Putamen (tissue), 1 donor: ENCODE results near the gene KCNJ12.

Source experiments
- DNase-seq: peaks from one replicate; pipeline ENCODE4 v3.0.0-alpha.2; 2016; ENCODE audit warnings: low spot score

Gene KCNJ12

DNA sequence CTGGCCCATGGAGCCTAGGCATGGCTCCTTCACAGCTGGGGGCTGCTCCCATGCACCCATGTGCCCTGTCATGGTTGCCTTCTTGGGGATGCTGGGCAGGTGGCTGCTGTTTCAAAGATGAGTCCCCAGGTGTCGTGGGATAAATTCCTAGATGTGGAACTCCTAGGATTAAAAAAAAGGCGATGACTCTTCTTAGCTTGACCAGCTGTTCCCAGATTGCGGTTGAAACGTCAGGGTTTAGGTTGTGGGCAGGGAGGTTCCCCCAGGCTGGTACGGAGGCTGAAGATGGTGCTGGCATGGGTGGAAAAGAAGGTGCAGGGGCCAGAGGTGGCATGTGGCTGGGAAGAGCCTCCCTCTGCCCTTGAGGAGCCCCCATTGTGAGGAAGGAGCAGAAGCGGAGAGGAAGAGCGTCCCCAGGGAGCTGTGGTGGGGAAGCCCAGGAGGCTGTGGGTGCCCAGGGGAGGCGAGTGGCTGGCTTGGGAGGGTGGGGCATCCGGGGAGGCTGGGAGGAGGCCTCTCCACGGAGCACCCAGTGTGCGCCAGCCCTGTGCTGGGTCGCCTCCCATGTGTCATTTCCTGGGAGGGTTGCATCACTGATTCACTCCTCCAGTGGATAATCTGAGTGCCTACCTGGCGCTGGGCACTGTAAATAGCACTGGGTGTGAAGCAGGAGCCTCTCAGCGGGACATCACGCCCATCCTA lies 7.5 kb upstream of the KCNJ12 start:
- DNase-seq: no peak

DNA sequence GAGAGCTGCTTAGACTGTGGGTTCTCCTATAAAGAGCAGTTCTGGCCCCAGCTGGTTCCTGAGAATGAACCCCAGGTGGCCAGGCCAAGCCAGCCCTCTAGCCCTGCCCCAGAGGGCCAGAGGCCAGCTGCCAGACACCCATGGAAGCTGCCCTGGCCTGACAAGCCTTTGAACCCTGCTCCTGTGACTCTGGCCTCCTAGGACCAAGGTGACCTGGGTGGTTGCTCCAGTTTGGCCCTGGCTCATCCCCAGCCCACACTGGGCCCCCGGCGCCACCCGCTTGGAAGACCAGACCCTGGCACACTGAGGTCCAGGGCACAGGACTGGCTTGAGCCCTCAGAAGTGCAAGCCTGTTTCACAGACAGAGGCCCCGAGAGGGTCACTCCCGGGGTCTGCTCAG lies 6.8 kb upstream of the KCNJ12 start:
- DNase-seq: no peak

DNA sequence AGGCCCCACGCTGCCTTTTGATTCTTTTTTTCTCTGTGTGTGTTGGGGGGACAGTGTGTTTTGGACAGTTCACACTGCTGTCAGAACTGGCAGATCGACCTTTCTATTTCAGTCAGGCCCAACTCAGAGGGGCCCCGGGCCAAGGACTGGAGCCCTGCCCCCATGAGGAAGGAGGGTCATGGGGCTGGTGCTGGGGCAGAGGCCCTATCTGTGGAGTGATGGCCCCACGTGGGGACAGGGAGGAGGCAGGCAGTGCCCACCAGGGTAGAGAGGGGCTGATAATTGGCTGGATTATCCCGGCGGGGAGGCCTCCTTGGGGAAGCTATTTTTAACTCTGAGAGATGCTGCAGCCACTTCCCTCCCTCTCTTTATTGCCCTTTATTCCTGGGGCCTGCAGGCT lies 5.7 kb upstream of the KCNJ12 start:
- no peak for DNase-seq

DNA sequence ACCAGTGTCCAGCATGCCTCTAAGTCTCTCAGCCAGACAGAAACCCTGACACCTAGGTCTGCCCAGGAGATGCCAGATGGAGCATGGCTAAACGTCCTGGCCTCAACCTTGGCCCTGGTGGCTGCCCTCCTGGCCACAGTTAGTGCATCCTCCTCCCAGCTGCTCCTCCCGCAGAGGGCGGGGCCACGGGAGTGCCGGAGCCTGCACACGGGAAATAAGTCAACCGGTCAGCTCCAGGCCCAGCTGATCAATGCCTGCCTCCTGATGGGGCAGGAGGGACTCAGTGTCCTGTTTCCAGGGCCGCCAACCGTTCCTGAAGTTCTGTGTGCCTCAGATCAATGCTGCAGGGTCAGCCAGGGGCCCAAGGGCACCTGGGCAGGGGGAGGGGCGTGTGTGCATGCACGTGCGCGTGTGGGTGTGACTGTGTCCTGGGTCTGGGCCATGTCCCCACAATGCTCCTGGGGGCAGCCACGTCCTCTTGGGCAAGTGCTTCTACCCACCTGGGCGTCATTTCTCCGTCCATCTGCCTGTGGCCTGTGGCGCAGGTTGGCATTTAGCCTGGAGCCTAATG lies 4.6 kb upstream of the KCNJ12 start:
- DNase-seq: no peak

DNA sequence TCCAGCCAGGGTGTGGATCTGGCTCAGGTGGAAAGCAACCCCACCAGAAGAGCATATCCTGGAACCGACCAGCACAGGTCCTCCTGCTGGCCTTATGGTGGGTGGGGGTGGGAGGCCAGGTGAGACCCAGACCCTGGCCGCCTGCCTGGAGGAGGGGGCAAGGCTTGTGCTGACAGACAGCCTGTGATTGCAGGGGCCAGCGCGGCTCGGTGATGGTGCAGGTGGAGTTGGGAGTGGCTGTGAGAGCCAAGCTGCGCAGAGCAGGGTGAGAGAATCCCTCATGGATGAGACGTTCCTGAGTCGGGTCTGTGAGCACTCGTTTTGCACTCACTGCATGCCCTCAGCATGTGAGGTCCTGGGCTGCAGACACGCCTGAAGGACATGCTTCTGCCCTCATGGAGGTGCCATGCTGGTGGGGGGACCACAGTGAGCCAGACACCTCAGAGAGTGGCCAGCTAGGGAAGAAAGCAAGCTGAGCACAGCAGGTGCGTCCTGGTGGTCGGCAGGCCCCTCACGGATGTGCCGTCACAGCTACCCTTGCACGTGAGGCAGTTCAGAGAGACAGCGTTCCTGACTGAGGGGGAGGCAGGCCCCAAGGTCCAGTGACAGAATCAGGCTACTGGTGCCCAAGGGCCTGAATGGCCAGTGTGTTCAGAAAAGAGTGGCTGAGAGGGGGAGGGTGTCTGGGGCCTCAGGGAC lies 3.8 kb upstream of the KCNJ12 start:
- DNase-seq: no peak

DNA sequence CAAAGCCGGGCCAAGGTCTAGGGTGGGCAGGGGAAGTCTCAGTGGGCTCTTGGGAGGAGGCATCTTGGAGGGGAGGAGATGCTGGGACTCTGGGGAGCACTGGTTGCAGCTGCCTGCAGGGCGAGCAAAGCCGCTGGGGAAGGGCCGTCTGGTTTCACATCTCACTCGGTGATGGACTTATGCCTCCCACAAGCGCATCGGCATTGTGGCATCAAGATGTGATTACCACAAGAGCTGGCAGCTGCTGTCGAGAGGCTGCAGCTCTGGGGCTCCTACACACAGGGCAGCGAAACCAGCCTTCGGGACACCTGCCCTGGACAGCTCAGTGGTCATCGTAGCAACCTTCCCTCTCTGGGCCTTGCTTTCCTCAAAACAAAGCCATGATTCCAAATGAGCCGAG lies 3.1 kb upstream of the KCNJ12 start:
- DNase-seq: no peak

DNA sequence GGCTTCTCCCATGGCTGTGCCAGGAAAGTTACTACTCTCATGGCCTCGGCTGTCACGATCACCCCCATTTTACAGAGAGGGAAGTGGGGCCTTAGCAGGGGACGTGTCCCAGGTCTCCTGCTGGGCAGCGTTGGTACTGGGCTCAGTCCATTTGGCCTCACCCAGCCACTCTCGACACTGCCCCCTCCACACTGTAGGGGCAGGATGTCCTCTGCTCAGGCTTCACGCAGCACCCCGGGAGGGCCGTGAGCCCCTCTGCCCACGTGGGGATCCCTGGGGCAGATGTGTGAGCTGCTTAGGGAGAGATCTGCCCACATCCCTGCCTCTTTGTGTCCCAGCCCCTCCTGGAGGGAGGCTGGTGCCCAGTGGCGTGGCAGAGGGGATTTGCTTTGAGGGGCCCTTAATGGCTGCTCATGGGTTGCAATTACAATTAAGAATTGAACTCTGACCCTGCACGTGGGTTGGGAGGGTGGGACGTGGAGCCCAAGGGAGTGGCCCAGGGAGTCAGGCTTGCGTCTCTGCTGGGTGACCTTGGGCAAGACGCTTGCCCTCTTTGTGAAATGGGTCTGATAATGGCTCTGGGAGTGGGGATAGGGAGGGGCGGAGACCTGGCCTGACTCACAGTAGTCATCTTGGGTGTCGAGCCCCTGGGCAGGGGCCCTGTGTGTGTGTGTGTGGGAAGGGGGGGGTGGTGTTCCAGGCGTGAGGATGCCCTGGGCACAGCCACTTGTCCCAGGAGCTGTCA lies 2.3 kb upstream of the KCNJ12 start:
- no peak for DNase-seq

DNA sequence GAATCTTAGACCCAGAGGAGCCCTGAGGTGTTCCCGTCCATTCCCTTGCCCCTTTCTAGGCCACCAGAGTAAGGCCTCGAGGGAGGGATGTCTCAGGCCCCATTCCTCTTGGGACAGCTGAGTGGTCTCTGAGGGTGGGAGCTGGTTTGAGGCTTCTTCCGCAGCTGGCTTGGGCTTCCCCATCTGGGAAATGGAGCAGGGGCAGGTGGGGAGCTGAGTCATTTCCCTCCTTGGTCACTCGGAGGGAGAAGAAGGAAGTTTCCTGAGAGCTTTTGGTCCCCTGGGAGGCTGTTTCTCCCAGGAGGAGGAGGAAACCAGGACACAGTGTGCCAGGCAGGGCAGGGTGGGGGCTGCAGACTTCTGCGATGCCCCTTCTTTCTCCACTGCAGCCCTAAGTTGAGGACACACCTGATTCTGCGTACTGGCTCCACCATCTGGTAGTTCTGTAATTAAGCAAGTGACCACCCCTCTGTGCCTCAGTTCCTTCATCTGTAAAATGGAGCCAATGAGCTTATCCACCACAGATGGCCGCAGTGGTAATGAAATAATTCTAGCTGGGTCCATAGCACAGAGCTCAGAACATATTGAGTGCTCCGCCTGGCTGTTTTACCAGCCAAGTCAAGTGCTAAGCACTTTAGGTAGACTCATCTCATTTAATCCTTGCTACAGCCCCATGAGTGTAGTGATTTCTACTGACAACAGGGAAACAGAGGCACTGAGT lies 1.6 kb upstream of the KCNJ12 start:
- DNase-seq: no peak

DNA sequence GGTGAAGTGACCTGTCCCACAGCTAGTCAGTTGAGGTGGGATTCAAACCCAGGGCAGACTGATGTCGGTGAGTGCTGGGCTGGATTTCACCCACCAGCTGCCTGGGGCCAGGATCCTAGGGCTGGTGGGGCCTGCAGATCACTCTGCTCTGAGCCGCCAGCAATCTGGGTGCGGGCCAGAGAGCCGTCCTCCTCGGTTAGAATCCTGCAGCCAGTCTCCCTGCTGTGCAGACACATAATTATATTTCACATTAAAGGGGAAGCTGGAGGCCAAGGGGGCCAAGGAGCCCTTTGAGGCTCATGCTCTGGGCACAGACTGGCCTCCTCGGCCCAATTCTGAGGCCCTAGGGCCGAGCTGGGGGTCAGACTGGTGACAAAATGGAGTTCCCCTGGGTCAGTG lies 996 bp upstream of the KCNJ12 start:
- no peak for DNase-seq

DNA sequence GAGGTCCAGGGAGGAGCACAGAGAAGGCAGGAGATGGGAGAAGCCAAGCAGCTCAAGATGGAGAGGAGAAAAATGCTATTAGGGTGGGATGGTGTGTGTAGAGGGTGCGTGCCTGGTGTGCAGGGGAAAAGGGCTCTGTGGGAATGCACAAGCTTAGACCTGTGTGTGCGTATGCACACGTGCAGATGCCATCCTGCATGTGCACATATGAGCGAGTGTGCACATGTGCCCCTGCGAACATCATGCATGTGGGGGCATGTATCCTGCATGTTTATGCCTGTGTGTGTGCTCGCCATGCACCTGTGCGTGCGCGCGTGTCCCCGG lies 438 bp upstream of the KCNJ12 start:
- no peak for DNase-seq

DNA sequence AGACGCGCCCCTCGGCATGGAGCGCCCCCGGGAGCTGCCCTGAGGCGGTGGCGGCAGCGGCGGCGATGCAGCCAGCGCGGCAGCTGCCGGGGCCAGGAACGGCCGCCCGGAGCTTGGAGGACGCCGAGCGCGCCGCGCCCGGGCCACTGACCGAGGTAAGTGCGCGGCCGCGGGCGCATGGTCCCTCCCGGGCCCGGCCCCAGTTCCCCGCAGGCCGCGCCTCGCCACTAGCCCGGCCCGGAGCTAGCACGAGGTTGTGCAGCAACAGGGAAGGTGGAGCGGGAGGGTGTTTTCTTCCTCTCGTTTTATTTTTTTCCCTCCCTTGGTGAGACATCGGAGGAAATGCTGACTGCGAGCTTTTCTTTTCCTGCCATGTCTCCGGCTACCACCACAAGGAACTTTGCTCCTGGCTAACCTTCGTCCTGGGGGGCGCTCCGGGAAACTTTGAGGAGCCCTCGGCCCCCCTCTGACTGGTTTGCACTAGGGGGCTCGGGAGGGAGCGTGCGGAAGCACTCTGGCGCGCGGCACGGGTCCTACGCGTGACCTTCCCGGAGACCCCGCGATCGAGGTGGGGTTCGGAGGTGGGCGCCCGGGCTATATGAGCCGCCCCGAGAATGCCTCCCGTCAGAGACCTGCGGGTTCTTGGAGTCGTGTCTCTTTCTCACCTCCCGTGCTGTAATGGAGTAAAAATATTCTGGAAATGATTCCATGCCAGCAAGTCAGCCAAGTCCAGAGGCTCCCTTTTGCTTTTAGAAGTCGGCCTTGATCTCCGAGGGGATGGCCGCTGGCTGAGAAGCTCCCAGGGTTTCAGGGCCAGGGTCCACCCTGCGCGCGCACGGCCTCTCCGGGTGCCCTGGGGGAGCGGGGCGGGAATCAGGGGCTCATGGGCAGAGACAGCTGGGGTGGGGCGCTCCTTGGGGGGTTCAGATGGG lies 868 bp downstream of the KCNJ12 start:
- no peak for DNase-seq

DNA sequence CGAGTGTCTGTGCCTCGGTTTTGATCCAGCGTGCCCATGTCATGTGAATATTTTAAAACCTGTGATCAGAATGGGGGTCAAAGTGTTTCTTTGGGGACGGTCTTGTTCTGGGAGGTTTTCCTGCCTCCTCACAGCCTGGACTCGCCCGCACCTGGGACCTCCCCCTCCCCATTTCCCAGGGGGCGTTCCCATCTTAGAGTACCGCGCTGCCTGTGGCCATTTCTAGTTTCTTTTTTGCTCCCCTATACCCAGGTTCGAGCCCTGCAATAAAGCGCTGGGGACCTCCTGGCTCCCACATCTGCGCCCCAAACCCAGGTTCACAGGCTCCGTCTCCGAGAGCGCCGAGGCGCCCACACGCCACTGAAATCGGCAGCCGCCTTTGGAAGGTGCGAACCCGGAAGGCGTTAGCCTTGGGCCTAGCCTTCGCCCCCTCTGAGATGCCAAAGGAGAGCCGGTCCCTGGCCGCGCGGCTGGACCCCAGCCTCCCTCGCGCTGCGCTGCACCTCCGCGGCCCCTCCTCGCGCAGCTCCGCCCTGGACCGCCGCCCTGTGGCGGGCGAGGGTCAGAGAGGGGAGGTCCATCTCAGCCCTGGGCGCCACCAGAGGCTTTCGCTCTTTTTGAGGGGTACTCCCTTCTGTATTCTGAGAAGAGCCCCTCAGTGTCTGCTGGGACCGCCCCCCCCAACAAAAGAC lies 1.7 kb downstream of the KCNJ12 start:
- no peak for DNase-seq

DNA sequence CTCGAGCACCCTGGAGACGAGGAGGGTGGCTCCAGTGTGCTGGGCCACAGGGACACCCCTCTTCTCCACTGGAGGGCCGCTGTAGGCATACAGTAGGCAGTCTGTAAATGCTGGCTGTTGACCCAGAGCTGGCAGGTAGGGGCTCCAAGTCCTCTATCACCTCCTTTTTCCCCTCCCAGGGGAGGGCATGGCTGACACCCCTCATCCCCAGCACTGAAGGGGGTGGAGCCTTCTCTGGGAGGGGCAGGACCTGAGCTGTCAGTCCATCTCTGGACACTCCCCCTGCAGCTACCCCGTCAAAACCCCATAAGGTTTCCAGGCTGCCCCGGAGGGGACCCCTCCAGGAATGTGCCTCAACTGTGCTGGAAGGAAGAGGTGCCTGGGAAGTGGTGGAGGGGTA lies 2.4 kb downstream of the KCNJ12 start:
- DNase-seq: no peak

DNA sequence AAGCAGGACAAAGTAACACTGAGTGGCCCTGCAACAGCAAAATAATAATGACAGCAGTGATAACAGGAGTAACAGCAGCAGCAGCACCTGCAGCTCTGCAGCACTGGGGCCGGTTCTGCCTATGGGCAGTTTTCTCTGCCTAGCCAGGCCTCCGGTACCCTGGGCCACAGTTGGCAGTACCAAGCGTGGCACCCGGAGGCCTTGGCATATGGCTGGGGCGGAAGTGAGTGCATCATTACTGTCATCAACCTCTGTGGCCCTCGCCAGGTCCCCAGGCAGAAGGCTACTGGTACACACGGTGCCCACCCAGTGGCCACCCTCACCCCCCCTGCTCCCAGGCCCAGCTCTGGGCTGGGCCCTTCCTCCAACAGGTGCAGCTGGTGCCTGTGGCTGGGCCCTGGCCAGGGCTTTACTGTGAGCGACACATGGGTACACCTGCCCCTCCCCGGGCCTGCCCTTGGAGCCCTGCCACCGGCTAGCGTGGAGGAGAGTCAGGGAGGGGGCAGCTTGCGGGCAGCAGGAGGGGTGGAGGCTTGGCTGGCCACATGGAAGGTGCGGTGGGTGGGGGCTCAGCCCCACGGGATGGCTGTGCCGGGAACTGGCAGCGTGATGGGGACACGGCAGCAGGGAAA lies 3.0 kb downstream of the KCNJ12 start:
- DNase-seq: no peak

DNA sequence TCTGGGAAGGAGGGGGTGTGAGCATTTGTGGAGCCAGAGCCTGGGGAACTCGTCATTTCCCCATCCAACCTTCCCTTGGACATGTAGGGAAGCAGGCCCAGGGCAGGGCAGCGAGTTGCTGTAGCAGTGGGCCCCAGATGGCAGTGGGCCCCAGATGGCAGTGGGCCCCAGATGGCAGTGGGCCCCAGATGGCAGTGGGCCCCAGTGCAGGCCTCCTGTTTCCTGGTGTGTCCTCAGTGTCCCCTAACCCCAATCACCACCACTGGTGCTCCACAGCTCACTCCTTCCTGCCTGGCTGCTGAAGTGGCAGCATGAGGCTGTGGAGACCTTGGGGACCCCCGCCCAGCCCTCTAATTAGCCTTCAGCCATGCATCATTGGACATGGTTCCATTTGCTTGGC lies 4.5 kb downstream of the KCNJ12 start:
- DNase-seq: no peak

DNA sequence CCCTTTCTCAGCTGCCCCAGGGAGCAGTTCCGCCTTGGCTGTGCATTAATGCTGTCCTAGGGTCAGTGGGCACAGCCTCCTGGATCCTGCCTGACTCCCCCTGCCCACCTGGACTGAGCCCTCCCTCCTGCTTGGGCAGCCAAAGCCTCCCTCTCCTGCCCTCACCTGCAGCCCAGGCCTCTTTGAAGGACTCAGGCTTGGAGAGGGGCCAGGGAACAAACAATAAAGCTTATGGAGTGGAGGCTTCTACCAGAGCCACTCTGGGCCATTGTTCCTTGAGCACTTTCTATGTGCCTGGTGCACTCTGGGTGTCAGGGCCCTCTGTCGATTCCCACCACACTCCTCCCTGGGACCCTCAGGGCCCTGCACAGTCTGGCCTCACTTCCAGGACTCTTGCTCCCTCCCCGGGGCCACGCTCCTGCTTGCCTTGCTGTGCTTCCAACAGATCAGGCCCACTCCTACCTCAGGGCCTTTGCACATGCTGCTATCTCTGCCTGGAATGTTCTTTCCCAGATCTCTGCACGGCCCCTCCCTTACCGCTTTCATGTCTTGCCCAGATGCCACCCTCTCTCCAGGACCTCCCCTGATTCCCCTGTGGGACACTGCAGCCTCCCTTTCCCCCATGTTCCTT lies 5.0 kb downstream of the KCNJ12 start:
- DNase-seq: no peak

DNA sequence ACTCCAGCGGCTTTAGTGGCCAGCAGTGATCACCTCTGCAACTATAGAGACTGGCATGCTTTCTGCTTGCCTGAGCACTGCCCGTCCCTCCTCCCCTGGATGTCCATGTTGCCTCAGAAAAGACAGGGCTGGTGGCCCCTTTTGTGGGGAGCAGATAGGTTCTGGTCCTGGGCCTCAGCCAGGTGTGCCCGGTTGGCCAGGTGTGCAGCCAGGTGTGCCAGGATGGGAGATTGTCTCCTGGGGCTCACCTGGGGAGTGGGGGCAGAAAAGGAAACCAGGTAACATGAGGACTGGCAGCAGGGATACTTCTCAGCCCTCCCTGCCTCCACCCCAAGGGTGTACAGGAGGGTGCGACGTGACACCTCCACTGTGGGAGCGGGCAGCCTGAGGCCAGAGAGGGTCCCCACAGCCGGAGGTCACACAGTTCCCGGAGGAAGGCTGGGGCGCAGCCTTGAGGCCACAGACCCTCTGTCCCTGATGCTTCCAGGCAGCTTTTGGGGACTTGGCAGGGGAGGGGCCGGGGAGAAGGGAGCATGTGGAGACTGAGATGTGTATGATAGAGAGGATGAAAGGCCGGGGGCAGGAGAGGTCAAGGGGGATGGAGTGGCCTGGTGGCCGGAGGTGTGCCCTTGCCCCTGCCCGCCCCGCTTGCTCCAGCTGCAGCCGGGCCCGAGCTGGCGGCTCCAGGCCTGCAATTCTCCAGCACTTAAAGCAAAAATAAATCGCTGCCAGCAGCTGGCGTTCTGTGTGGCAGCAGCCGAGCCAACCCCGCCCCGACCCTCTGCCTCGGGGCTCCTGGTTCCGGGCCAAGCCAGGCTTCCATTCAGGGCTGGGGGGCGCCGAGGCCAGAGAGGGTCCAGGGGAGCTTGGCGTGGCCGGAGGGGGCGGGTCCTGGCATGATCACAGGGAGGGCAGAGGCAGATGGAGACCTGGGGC lies 6.7 kb downstream of the KCNJ12 start:
- DNase-seq: no peak

DNA sequence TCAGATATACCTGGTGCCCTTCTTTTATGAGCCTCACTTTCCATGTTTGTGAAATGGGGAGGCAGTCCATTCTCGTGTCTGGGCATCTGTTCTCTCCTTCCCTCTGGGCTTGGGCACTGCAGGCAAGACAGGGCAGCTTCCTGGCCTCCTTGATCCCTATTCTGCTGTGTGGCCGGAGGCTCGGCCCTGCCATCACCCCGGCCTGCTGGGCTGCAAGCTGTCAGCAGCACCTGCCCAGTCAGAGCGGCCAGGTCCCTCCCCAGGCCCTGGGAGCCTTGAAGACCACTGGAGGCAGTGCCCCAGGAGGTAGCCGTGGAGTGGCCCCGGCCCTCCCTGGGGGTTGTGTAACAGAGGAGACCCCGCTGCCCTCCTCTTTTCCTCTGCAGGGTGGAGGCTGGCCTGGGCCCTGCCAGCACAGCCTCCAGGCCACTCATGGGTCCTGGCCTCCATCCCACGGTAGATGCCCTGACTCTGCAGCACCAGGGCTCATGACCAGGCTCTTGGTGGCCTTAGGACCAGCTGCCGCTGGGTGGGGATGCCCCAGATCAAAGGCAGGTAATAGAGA lies 9.2 kb downstream of the KCNJ12 start:
- no peak for DNase-seq
